Upper lobe of left lung (tissue), 4 donors: ENCODE measurements around the gene EEPD1.

Experiments
- CTCF ChIP-seq, 6 experiments: fragments of 450-650 bp in 4 of 6; fragments of 200-600 bp in 2 of 6; sonication (generic) in 2 of 6; IDR thresholded peaks; one replicate each; pipeline ENCODE4 v1.5.1; 2016 to 2019; ENCODE audit warnings: antibody characterized with exemption in 6 of 6
- EP300 ChIP-seq, 4 donors: sonication (generic); formaldehyde crosslinking; IDR thresholded peaks; one replicate each; pipeline ENCODE4 v1.5.1; 2017; ENCODE audit warnings: antibody characterized with exemption in 4 of 4, control low read depth in 2 of 4
- POLR2A ChIP-seq, 4 donors: fragments of 450-650 bp; IDR thresholded peaks; one replicate each; pipeline ENCODE4 v1.5.1; 2016 to 2017; ENCODE audit warnings: antibody characterized with exemption in 4 of 4, mild to moderate bottlenecking in 2 of 4

- TF ChIP-seq EP300 (IDR thresholded peaks at IDR 0.05) (no peak), POLR2A (IDR thresholded peaks at IDR 0.05) (no peak), CTCF (IDR thresholded peaks at IDR 0.05) (no peak)
These were observed 161.4 kb downstream of the EEPD1 start for GRCh38 chr7:36314491-36314890.
